OCI-LY1 (cell line): ENCODE measurements around the gene BICDL2.
A peak's percentile ranks its signal among the peaks of the same experiment; 100 is the strongest.

Source experiments
- H2AFZ ChIP-seq: fragments of 200-600 bp; sonication (generic), shearing (Covaris generic); 2 replicates; pipeline ENCODE4 v1.6.0; 2014; ENCODE audit warnings: antibody characterized with exemption, mild to moderate bottlenecking, low read length
- H3F3A ChIP-seq: fragments of 200-600 bp; sonication (generic), shearing (Covaris generic); 2 replicates; pipeline ENCODE4 v1.6.0; 2014; ENCODE audit warnings: mild to moderate bottlenecking, antibody characterized with exemption, low read length, moderate library complexity; ENCODE audit not compliant: insufficient read depth
- H3K27ac ChIP-seq: fragments of 200-600 bp; sonication (generic); 2 replicates; pipeline ENCODE4 v1.5.1; 2014; ENCODE audit warnings: low read length, mixed run types, mild to moderate bottlenecking, low read depth; ENCODE audit not compliant: poor library complexity, severe bottlenecking
- H3K27me3 ChIP-seq: fragments of 200-600 bp; sonication (generic); 2 replicates; pipeline ENCODE4 v1.6.0; 2014; ENCODE audit warnings: antibody characterized with exemption, mild to moderate bottlenecking, low read length, moderate library complexity; ENCODE audit not compliant: insufficient read depth
- H3K36me3 ChIP-seq: fragments of 200-600 bp; sonication (generic); 2 replicates; pipeline ENCODE4 v1.6.1; 2014; ENCODE audit warnings: mild to moderate bottlenecking, antibody characterized with exemption, low read length, moderate library complexity, mixed read lengths; ENCODE audit not compliant: insufficient read depth
- H3K4me1 ChIP-seq: fragments of 200-600 bp; sonication (generic); 2 replicates; pipeline ENCODE4 v1.5.1; 2014; ENCODE audit warnings: mild to moderate bottlenecking, low read length, moderate library complexity; ENCODE audit not compliant: insufficient read depth, severe bottlenecking
- H3K4me2 ChIP-seq: fragments of 200-600 bp; sonication (generic), shearing (Covaris generic); 2 replicates; pipeline ENCODE4 v1.6.1; 2014; ENCODE audit warnings: low read length
- H3K4me3 ChIP-seq: fragments of 200-600 bp; sonication (generic); 2 replicates; pipeline ENCODE4 v1.5.1; 2014; ENCODE audit warnings: low read length, low read depth, mild to moderate bottlenecking, mixed read lengths; ENCODE audit not compliant: poor library complexity, severe bottlenecking
- H3K79me2 ChIP-seq: fragments of 200-600 bp; shearing (Covaris generic); 2 replicates; pipeline ENCODE4 v1.6.1; 2016; ENCODE audit warnings: mixed run types, low read length, mixed read lengths; ENCODE audit not compliant: insufficient read depth
- H3K9ac ChIP-seq: fragments of 200-600 bp; sonication (generic), shearing (Covaris generic); 2 replicates; pipeline ENCODE4 v1.6.1; 2014; ENCODE audit warnings: mild to moderate bottlenecking, low read length, mixed read lengths
- H3K9me2 ChIP-seq: fragments of 200-600 bp; sonication (generic), shearing (Covaris generic); 2 replicates; pipeline ENCODE4 v1.6.1; 2014; ENCODE audit warnings: low read depth, mild to moderate bottlenecking, low read length, mixed read lengths
- H3K9me3 ChIP-seq: fragments of 200-600 bp; shearing (Covaris generic); 2 replicates; pipeline ENCODE4 v1.6.1; 2014; ENCODE audit warnings: low read length, mixed read lengths
- H4K20me1 ChIP-seq: fragments of 200-600 bp; sonication (generic), shearing (Covaris generic); 2 replicates; pipeline ENCODE4 v1.6.0; 2016; ENCODE audit warnings: mild to moderate bottlenecking, low read length; ENCODE audit not compliant: insufficient read depth
- EZH2 ChIP-seq: fragments of 200-600 bp; sonication (generic), shearing (Covaris generic); IDR thresholded peaks from 2 replicates; pipeline ENCODE4 v1.8.0; 2017; ENCODE audit warnings: borderline replicate concordance, mixed run types, mild to moderate bottlenecking, antibody characterized with exemption, low read length, moderate library complexity, mixed read lengths
- TF ChIP-seq, protein P1 (sequence below): fragments of 200-600 bp; sonication (generic), shearing (Covaris generic); IDR thresholded peaks from 2 replicates; pipeline ENCODE4 v1.5.1; 2017; ENCODE audit warnings: mild to moderate bottlenecking, antibody characterized with exemption, low read length, moderate library complexity, mixed read lengths

Gene BICDL2

DNA sequence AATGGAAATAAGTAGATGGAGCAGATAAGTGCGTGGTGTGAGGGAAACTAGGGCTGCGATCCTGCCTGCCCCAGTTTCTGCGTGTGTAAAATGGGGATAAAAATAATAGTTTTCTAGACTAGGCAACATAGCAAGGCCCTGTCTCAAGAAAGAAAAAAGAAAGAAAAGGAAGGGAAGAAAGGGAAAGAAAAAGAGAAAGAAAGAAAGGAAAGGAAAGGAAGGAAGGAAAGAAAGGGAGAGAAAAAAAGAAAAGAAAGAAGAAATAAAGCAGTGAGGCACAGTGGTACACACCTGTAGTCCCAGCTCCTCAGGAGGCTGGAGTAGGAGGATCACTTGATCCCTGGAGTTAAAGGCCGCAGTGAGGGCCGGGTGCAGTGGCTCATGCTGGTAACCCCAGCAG, 54.3 kb downstream of the BICDL2 start:
- Histone ChIP-seq H3F3A (no peaks in the 10 kb centered on the region), H3K36me3 (peaks cover 10% of the 10 kb centered on the region; the same call in 1 of the 2 replicates), H2AFZ (no peak overlapping the region), H3K4me2 (no peak overlapping the region), H4K20me1 (no peaks in the 10 kb centered on the region), H3K9me2 (no peaks in the 10 kb centered on the region), H3K27ac (no peak overlapping the region), H3K9ac (no peak overlapping the region), H3K4me1 (peaks cover 46% of the 10 kb centered on the region), H3K4me3 (no peak overlapping the region), H3K79me2 (peaks cover 3% of the 10 kb centered on the region; the same call in 1 of the 2 replicates), H3K9me3 (no peaks in the 10 kb centered on the region), H3K27me3 (peaks cover 3% of the 10 kb centered on the region; the same call in 1 of the 2 replicates)
- no peak for TF ChIP-seq EZH2
- TF ChIP-seq, protein P1, sequence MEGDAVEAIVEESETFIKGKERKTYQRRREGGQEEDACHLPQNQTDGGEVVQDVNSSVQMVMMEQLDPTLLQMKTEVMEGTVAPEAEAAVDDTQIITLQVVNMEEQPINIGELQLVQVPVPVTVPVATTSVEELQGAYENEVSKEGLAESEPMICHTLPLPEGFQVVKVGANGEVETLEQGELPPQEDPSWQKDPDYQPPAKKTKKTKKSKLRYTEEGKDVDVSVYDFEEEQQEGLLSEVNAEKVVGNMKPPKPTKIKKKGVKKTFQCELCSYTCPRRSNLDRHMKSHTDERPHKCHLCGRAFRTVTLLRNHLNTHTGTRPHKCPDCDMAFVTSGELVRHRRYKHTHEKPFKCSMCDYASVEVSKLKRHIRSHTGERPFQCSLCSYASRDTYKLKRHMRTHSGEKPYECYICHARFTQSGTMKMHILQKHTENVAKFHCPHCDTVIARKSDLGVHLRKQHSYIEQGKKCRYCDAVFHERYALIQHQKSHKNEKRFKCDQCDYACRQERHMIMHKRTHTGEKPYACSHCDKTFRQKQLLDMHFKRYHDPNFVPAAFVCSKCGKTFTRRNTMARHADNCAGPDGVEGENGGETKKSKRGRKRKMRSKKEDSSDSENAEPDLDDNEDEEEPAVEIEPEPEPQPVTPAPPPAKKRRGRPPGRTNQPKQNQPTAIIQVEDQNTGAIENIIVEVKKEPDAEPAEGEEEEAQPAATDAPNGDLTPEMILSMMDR = no peak

DNA sequence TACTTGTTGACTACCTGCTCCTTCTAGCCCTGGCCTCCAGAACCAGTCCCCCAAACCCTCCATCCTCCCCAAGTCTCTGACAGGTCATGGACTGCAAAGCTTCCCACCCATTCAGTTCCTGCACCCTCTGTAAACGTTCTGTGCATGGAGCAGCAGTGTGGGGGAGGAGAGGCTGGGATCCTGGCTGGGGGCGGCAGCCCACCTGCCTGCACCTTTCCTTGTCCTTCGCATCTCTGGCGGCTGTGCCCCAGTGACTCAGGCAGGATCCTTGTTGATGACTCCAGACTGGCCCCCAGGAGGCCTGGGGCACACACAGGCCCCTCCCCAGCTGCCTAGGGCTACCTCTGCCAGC, 54.9 kb downstream of the BICDL2 start:
- Histone ChIP-seq H2AFZ (no peak overlapping the region), H3K9me2 (no peaks in the 10 kb centered on the region), H3K27me3 (peaks cover 3% of the 10 kb centered on the region; the same call in 1 of the 2 replicates), H3K36me3 (peaks cover 15% of the 10 kb centered on the region; the same call in 1 of the 2 replicates), H3F3A (no peaks in the 10 kb centered on the region), H3K4me2 (no peak overlapping the region), H3K27ac (no peak overlapping the region), H3K4me3 (no peak overlapping the region), H3K9ac (no peak overlapping the region), H4K20me1 (no peaks in the 10 kb centered on the region), H3K4me1 (peaks cover 49% of the 10 kb centered on the region), H3K9me3 (no peaks in the 10 kb centered on the region), H3K79me2 (peaks cover 3% of the 10 kb centered on the region; the same call in 1 of the 2 replicates)
- TF ChIP-seq, protein P1 = no peak
- no peak for TF ChIP-seq EZH2

GRCh38 chr16:2981177-2981898, 55.4 kb downstream of the BICDL2 start:
- peaks cover 20% of the 10 kb centered on the region for H3K36me3 ChIP-seq
- H3K9me2 ChIP-seq = no peaks in the 10 kb centered on the region
- H3K4me3 ChIP-seq = peak overlapping the region; percentile 96
- H3K4me2 ChIP-seq = peak overlapping the region; percentile 85
- no peaks in the 10 kb centered on the region for H4K20me1 ChIP-seq
- H3F3A ChIP-seq = no peaks in the 10 kb centered on the region
- TF ChIP-seq EZH2 = no peak
- TF ChIP-seq, protein P1 = no peak
- H3K9ac ChIP-seq = peak overlapping the region; percentile 91; the same call in 1 of the 2 replicates
- H3K27ac ChIP-seq = no peak overlapping the region
- H3K9me3 ChIP-seq = no peaks in the 10 kb centered on the region
- H3K79me2 ChIP-seq = peaks cover 3% of the 10 kb centered on the region; the same call in 1 of the 2 replicates
- H2AFZ ChIP-seq = no peak overlapping the region
- H3K4me1 ChIP-seq = peaks cover 49% of the 10 kb centered on the region
- no peaks in the 10 kb centered on the region for H3K27me3 ChIP-seq
